H1 (cell line): Measurements from ENCODE around the gene HLA-DPB1. TPM values are rescaled to one million over a fixed set of nuclear protein-coding genes. Genes with fewer than 3 reads are reported as not detected.

Source experiments
- CTCF ChIA-PET: fragments of 300-600 bp; sonication (Branson Sonifier 250); formaldehyde crosslinking; loops from one replicate; lab custom pipeline; 2021; ENCODE audit not compliant: partially characterized antibody; lab: Charles Lee
- POLR2A ChIA-PET: fragments of 300-600 bp; sonication (Branson Sonifier 250); formaldehyde crosslinking; loops from one replicate; lab custom pipeline; 2021; ENCODE audit warnings: inconsistent platforms; ENCODE audit not compliant: partially characterized antibody; lab: Charles Lee
- DNase-seq, 2 experiments: peaks; one replicate each; pipeline versions ENCODE4 v3.0.0 to v3.0.0-alpha.2; 2010 to 2022; ENCODE audit warnings: low spot score in 2 of 2, low read depth in 1 of 2, mixed read lengths in 1 of 2
- FAIRE-seq: peaks from 2 replicates; lab custom pipeline; 2011; peaks lifted over from hg19 to GRCh38; lab: Jason Lieb, UNC
- H2AFZ ChIP-seq: 2 replicates; pipeline ENCODE4 v1.8.1; 2012; ENCODE audit warnings: low read length, inconsistent platforms
- H2AK5ac ChIP-seq: 2 replicates; pipeline ENCODE4 v1.6.1; 2013; ENCODE audit warnings: low read depth, low read length
- H2BK120ac ChIP-seq: replicated peaks from 2 replicates; pipeline ENCODE3; 2013; ENCODE audit warnings: low read depth, low read length, inconsistent platforms
- H2BK12ac ChIP-seq: 2 replicates; pipeline ENCODE4 v1.6.1; 2013; ENCODE audit warnings: low read depth, low read length
- H2BK15ac ChIP-seq: 2 replicates; pipeline ENCODE4 v1.6.1; 2013; ENCODE audit warnings: low read length
- H2BK20ac ChIP-seq: 2 replicates; pipeline ENCODE4 v1.6.1; 2013; ENCODE audit warnings: low read length
- H2BK5ac ChIP-seq: 2 replicates; pipeline ENCODE4 v1.6.1; 2013; ENCODE audit warnings: low read depth, low read length
- H3K14ac ChIP-seq: 2 replicates; pipeline ENCODE4 v1.6.1; 2013; ENCODE audit warnings: inconsistent platforms; ENCODE audit not compliant: insufficient read length
- H3K18ac ChIP-seq: 2 replicates; pipeline ENCODE4 v1.6.1; 2013; ENCODE audit warnings: low read length; ENCODE audit errors: extremely low read depth
- H3K23ac ChIP-seq: 2 replicates; pipeline ENCODE4 v1.6.1; 2013; ENCODE audit warnings: inconsistent platforms; ENCODE audit not compliant: insufficient read length
- H3K23me2 ChIP-seq: 2 replicates; pipeline ENCODE4 v1.6.1; 2013; ENCODE audit warnings: low read depth, low read length
- H3K27ac ChIP-seq: 2 replicates; pipeline ENCODE4 v1.6.1; 2011; ENCODE audit warnings: low read depth, low read length, inconsistent platforms
- H3K27me3 ChIP-seq, 4 experiments: replicated peaks in 1 of 4; 1 replicate in 1 of 4; 2 replicates in 3 of 4; pipeline versions ENCODE4 v1.6.1 to v1.8.1; 2011 to 2013; ENCODE audit warnings: low read length in 3 of 4, mild to moderate bottlenecking in 3 of 4, inconsistent platforms in 2 of 4, mixed read lengths in 2 of 4, moderate library complexity in 1 of 4; ENCODE audit not compliant: control insufficient read depth in 3 of 4, insufficient read depth in 3 of 4; ENCODE audit errors: extremely low read depth in 1 of 4
- H3K36me3 ChIP-seq, 4 experiments: 2 replicates each; pipeline versions ENCODE4 v1.6.1 to v1.8.1; 2011 to 2013; ENCODE audit warnings: mild to moderate bottlenecking in 4 of 4, low read length in 3 of 4, moderate library complexity in 2 of 4, control low read depth in 1 of 4, inconsistent platforms in 1 of 4; ENCODE audit not compliant: insufficient read depth in 4 of 4, control insufficient read depth in 2 of 4
- H3K4ac ChIP-seq: replicated peaks from 2 replicates; pipeline ENCODE3; 2013; ENCODE audit warnings: low read length, low read depth, mixed read lengths, inconsistent platforms; ENCODE audit not compliant: insufficient read length
- H3K4me1 ChIP-seq, 4 experiments: replicated peaks in 1 of 4; 1 replicate in 1 of 4; 2 replicates in 3 of 4; pipeline versions ENCODE4 v1.6.1 to v1.8.1; 2011 to 2013; ENCODE audit warnings: low read length in 3 of 4, inconsistent platforms in 2 of 4, mixed read lengths in 1 of 4; ENCODE audit not compliant: insufficient read depth in 4 of 4, control insufficient read depth in 3 of 4
- H3K4me2 ChIP-seq, 2 experiments: 2 replicates each; pipeline versions ENCODE4 v1.6.1 to v1.8.1; 2011 to 2013; ENCODE audit warnings: low read depth in 2 of 2, low read length in 2 of 2, control low read depth in 1 of 2, inconsistent platforms in 1 of 2, mild to moderate bottlenecking in 1 of 2; ENCODE audit not compliant: insufficient read depth in 1 of 2
- H3K4me3 ChIP-seq, 4 experiments: fragments of 200-600, 300-600 bp in 1 of 4; sonication (generic), shearing (Covaris generic), sonication (Bioruptor Twin) in 1 of 4; 2 replicates each; pipeline versions ENCODE4 v1.5.1 to v1.8.1; 2011 to 2016; ENCODE audit warnings: low read length in 4 of 4, low read depth in 3 of 4, control low read depth in 2 of 4, inconsistent platforms in 2 of 4, mild to moderate bottlenecking in 2 of 4, mixed read lengths in 1 of 4, moderate library complexity in 1 of 4; ENCODE audit not compliant: insufficient read depth in 2 of 4; ENCODE audit errors: extremely low read depth in 1 of 4
- H3K56ac ChIP-seq: replicated peaks from 2 replicates; pipeline ENCODE3; 2013; ENCODE audit warnings: low read depth, mild to moderate bottlenecking, mixed read lengths, low read length, inconsistent platforms; ENCODE audit not compliant: insufficient read length
- H3K79me1 ChIP-seq: 2 replicates; pipeline ENCODE4 v1.6.1; 2013; ENCODE audit warnings: low read depth, low read length, control low read depth
- H3K79me2 ChIP-seq, 2 experiments: 2 replicates each; pipeline versions ENCODE4 v1.6.1 to v1.8.1; 2012 to 2013; ENCODE audit warnings: low read length in 2 of 2, mild to moderate bottlenecking in 2 of 2, inconsistent platforms in 1 of 2; ENCODE audit not compliant: insufficient read depth in 2 of 2, control insufficient read depth in 1 of 2
- H3K9ac ChIP-seq, 4 experiments: replicated peaks in 1 of 4; 1 replicate in 1 of 4; 2 replicates in 3 of 4; pipeline versions ENCODE4 v1.6.1 to v1.8.1; 2011 to 2013; ENCODE audit warnings: low read depth in 3 of 4, low read length in 3 of 4, control low read depth in 2 of 4, mild to moderate bottlenecking in 2 of 4, moderate library complexity in 2 of 4, inconsistent platforms in 1 of 4; ENCODE audit errors: extremely low read depth in 1 of 4
- H3K9me3 ChIP-seq, 2 experiments: 2 replicates each; pipeline versions ENCODE4 v1.6.1 to v1.8.1; 2012 to 2013; ENCODE audit warnings: mild to moderate bottlenecking in 2 of 2, moderate library complexity in 2 of 2, control low read depth in 1 of 2, inconsistent platforms in 1 of 2, low read depth in 1 of 2, low read length in 1 of 2, mixed read lengths in 1 of 2; ENCODE audit not compliant: insufficient read depth in 2 of 2
- H4K20me1 ChIP-seq, 2 experiments: replicated peaks in 1 of 2; 2 replicates each; pipeline versions ENCODE3 to v1.8.1; 2011 to 2013; ENCODE audit warnings: inconsistent platforms in 2 of 2, low read length in 2 of 2, mild to moderate bottlenecking in 1 of 2; ENCODE audit not compliant: insufficient read depth in 2 of 2, control insufficient read depth in 1 of 2
- H4K5ac ChIP-seq: 2 replicates; pipeline ENCODE4 v1.6.1; 2013; ENCODE audit warnings: low read length, low read depth, mixed read lengths, inconsistent platforms; ENCODE audit not compliant: insufficient read length
- H4K8ac ChIP-seq: 2 replicates; pipeline ENCODE4 v1.8.0; 2013; ENCODE audit warnings: mild to moderate bottlenecking, moderate library complexity, low read length, inconsistent platforms; ENCODE audit not compliant: insufficient read depth; ENCODE audit errors: extremely low read depth
- H4K91ac ChIP-seq: replicated peaks from 2 replicates; pipeline ENCODE3; 2013; ENCODE audit warnings: low read length, mixed read lengths, inconsistent platforms; ENCODE audit not compliant: insufficient read length
- CHD1 ChIP-seq: IDR thresholded peaks from 2 replicates; pipeline ENCODE4 v1.6.1; 2012; ENCODE audit warnings: low read depth, low read length, improper control_type of control experiment
- CREB1 ChIP-seq: IDR thresholded peaks from 2 replicates; pipeline ENCODE4 v1.6.1; 2012; ENCODE audit warnings: inconsistent platforms
- GTF2F1 ChIP-seq: IDR thresholded peaks from 2 replicates; pipeline ENCODE4 v1.6.1; 2012; ENCODE audit warnings: low read depth, low read length, improper control_type of control experiment, borderline replicate concordance
- HDAC6 ChIP-seq: IDR thresholded peaks from one replicate; pipeline ENCODE4 v1.7.1; 2012; ENCODE audit warnings: low read depth, mild to moderate bottlenecking, inconsistent platforms, low read length, moderate library complexity
- KDM5A ChIP-seq: fragments of 200-600 bp; IDR thresholded peaks from 2 replicates; pipeline ENCODE4 v1.7.1; 2012; ENCODE audit warnings: mild to moderate bottlenecking, low read length, inconsistent platforms, mixed read lengths
- NRF1 ChIP-seq: IDR thresholded peaks from 2 replicates; pipeline ENCODE4 v1.6.1; 2011; ENCODE audit warnings: mild to moderate bottlenecking, low read depth, low read length, improper control_type of control experiment
- POU5F1 ChIP-seq: IDR thresholded peaks from 2 replicates; pipeline ENCODE4 v1.6.1; 2011; ENCODE audit warnings: low read depth, mild to moderate bottlenecking, low read length, moderate library complexity
- SAP30 ChIP-seq: fragments of 300-600 bp; sonication (generic); IDR thresholded peaks from 2 replicates; pipeline ENCODE4 v1.7.1; 2012; ENCODE audit warnings: low read length, moderate library complexity, mild to moderate bottlenecking, inconsistent platforms; ENCODE audit not compliant: insufficient read depth, insufficient replicate concordance
- TEAD4 ChIP-seq: IDR thresholded peaks from 2 replicates; pipeline ENCODE4 v1.6.1; 2012; ENCODE audit warnings: low read depth, low read length, inconsistent platforms, mixed read lengths
- YY1 ChIP-seq: IDR thresholded peaks from 2 replicates; pipeline ENCODE4 v1.6.1; 2011; ENCODE audit warnings: low read depth, mild to moderate bottlenecking, low read length
- WGBS, 2 experiments: shearing (Covaris generic) in 1 of 2; methylation state at CpG; one replicate each; pipeline versions ENCODE4 v1.1.6 to v1.1.7; 2013 to 2015; ENCODE audit warnings: low lambda C conversion rate in 2 of 2, mixed read lengths in 2 of 2, inconsistent platforms in 1 of 2, low coverage in 1 of 2, missing lambda C conversion rate in 1 of 2; ENCODE audit not compliant: insufficient replicate concordance in 2 of 2, insufficient coverage in 1 of 2, insufficient read length in 1 of 2; ENCODE audit errors: extremely low coverage in 1 of 2, missing lambda C conversion rate in 1 of 2; 5-methylcytosine and 5-hydroxymethylcytosine counted together
- polyA plus RNA-seq, 7 experiments: library from polyadenylated mRNA; depleted of rRNA in 3 of 7; stranded (reverse) in 5 of 7; unstranded in 2 of 7; fragments of >200 nt in 5 of 7; fragments of 200-250 nt in 2 of 7; gene quantifications; 1 replicate in 5 of 7; 2 replicates in 1 of 7; 4 replicates in 1 of 7; pipeline versions ENCODE4 v1.2.1 to v1.2.3, GENCODE V29; 2011 to 2013; ENCODE audit warnings: missing spikeins in 2 of 7, mixed read lengths in 2 of 7
- total RNA-seq: library from RNA; stranded (reverse); fragmentation: NEBNext Ultra II Directional; extraction: Animal tissue kit (Norgen Biotek cat#: 25700); gene quantifications from 2 replicates; pipeline ENCODE4 v1.2.1, GENCODE V29; 2021
- TF ChIP-seq, protein P1 (sequence below), 3 experiments: IDR thresholded peaks; 1 replicate in 2 of 3; 2 replicates in 1 of 3; pipeline versions ENCODE4 v1.5.1 to v1.6.1; 2011; ENCODE audit warnings: low read length in 3 of 3, mild to moderate bottlenecking in 3 of 3, inconsistent platforms in 2 of 3, low read depth in 1 of 3, moderate library complexity in 1 of 3; ENCODE audit not compliant: insufficient read depth in 1 of 3; ENCODE audit errors: control extremely low read depth in 1 of 3

The HLA-DPB1 gene
- total and polyA plus RNA-seq, 2 of the 8 experiments (the other 6 are each of a cell fraction or from before 2014, with no cell fraction given): 32.3 to 58.8 TPM

DNA sequence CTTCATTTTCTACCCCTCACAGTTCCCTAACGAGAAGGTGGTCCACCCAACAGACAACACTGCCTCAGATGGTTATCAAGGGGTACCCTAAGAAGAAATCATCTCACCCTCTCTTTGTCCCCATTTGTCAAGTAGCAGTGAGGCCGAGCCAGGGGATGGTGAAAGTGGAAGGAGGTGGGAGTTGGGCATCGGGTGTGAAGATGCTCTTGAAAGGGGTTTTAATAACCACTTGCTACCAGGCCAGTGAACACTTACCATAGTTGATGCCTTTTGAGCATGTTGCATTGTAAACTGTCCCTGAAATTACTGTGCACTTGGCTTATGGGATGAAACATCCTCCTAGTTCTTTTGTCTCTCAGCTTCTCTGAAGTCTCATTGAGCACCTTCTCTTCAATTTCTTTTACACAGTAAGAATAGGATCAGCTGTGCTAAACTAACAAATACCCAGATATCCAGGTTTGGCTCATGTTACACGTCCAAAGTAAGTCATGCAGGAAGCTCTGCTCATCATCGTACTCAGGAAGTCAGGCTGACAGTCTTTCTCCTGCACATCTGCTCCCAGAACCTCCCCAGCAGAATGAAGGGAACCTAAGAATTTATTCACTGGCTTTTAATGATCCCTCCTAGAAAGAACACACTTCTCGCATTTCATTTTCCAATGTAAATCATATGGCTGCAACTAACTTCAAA is 13.3 kb downstream of the HLA-DPB1 start:
- Histone ChIP-seq H3K4me2 (no peak overlapping the region), H4K5ac (no peak overlapping the region), H3K4me1 (no peaks in the 10 kb centered on the region), H4K8ac (no peak overlapping the region), H3K56ac (no peak overlapping the region), H3K79me1 (no peaks in the 10 kb centered on the region), H3K27me3 (no peaks in the 10 kb centered on the region), H2BK12ac (no peak overlapping the region), H4K91ac (no peak overlapping the region), H3K79me2 (no peaks in the 10 kb centered on the region), H2BK15ac (no peak overlapping the region), H3K4ac (no peak overlapping the region), H3K4me3 (no peak overlapping the region), H3K23ac (no peak overlapping the region), H2BK20ac (no peak overlapping the region), H2BK120ac (no peak overlapping the region), H3K18ac (no peak overlapping the region), H4K20me1 (no peaks in the 10 kb centered on the region), H3K36me3 (peaks cover 0 to 9% (median 5%) of the 10 kb centered on the region in 4 experiments; a peak in 3 of 8 replicates), H3K27ac (no peak overlapping the region), H2AK5ac (no peak overlapping the region), H3K9ac (no peak overlapping the region), H3K9me3 (no peaks in the 10 kb centered on the region), H3K23me2 (no peaks in the 10 kb centered on the region), H2AFZ (no peak overlapping the region), H2BK5ac (no peak overlapping the region), H3K14ac (no peak overlapping the region)
- 90% methylated on average over 6 of the region's 6 CpGs; no CpG with 5 or more reads in 1 of the 2 experiments for WGBS, 2 experiments
- peak; percentile 13 for FAIRE-seq
- DNase-seq: no peak
- ChIA-PET POLR2A (interaction anchor here (1.1 kb wide), 1 partner anchor 28 kb away, joined by 3 read pairs; no protein-coding TSS in a partner anchor), CTCF (interaction anchor here (1.0 to 3.1 kb wide), 9 partner anchors 16 to 89 kb away, joined by 3 to 15 read pairs (median 7); partner anchors contain the start of gene HLA-DPA1)
- TF ChIP-seq CREB1: no peak
- no peak for TF ChIP-seq POU5F1
- TF ChIP-seq HDAC6: no peak
- TF ChIP-seq SAP30: no peak
- no peak for TF ChIP-seq NRF1
- TF ChIP-seq KDM5A: no peak
- TF ChIP-seq CHD1: no peak
- TF ChIP-seq GTF2F1: no peak
- no peak for TF ChIP-seq TEAD4
- TF ChIP-seq YY1: no peak
- TF ChIP-seq, protein P1, sequence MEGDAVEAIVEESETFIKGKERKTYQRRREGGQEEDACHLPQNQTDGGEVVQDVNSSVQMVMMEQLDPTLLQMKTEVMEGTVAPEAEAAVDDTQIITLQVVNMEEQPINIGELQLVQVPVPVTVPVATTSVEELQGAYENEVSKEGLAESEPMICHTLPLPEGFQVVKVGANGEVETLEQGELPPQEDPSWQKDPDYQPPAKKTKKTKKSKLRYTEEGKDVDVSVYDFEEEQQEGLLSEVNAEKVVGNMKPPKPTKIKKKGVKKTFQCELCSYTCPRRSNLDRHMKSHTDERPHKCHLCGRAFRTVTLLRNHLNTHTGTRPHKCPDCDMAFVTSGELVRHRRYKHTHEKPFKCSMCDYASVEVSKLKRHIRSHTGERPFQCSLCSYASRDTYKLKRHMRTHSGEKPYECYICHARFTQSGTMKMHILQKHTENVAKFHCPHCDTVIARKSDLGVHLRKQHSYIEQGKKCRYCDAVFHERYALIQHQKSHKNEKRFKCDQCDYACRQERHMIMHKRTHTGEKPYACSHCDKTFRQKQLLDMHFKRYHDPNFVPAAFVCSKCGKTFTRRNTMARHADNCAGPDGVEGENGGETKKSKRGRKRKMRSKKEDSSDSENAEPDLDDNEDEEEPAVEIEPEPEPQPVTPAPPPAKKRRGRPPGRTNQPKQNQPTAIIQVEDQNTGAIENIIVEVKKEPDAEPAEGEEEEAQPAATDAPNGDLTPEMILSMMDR (IDR thresholded peaks at IDR 0.05; ENCODE audit: control extremely low read depth in 1 of 3, insufficient read depth in 1 of 3, low read depth in 1 of 3, low read length in 3 of 3): no peak
